PC-3 (cell line): ENCODE results near the gene DNASE1. TPM values are rescaled to one million over a fixed set of nuclear protein-coding genes. Genes with fewer than 3 reads are reported as not detected.

Experiments
- ATAC-seq: fragments of 200-7000 bp; cut with Tn5 transposase; 2 replicates; pipeline ENCODE4 v1.9.1; 2020; ENCODE audit warnings: mild to moderate bottlenecking, moderate library complexity
- BruUV-seq: library from RNA; stranded (reverse); fragments of 400-500 nt; replicated peaks from 2 replicates; lab custom pipeline; 2021; lab: Mats Ljungman, UMichigan
- CTCF ChIA-PET: fragments of 300-600 bp; sonication (Branson Sonifier 250); formaldehyde crosslinking; loops from one replicate; lab custom pipeline; 2022; ENCODE audit warnings: antibody characterized with exemption; lab: Charles Lee
- POLR2A ChIA-PET: fragments of 300-600 bp; sonication (Branson Sonifier 250); formaldehyde crosslinking; loops from one replicate; lab custom pipeline; 2022; ENCODE audit warnings: antibody characterized with exemption; ENCODE audit not compliant: unreplicated experiment; lab: Charles Lee
- DNase-seq: peaks from one replicate; pipeline ENCODE4 v3.0.0-alpha.2; 2015
- H2AFZ ChIP-seq: fragments of 300-600 bp; sonication (generic); 2 replicates; pipeline ENCODE4 v1.6.0; 2016; ENCODE audit warnings: antibody characterized with exemption, low read length
- H3F3A ChIP-seq: fragments of 300-600 bp; sonication (generic); one replicate; pipeline ENCODE4 v1.6.0; 2017; ENCODE audit warnings: antibody characterized with exemption, low read length, control low read depth, mild to moderate bottlenecking; ENCODE audit not compliant: unreplicated experiment
- H3K27ac ChIP-seq: fragments of 300-600 bp; sonication (generic); 2 replicates; pipeline ENCODE4 v1.5.1; 2016; ENCODE audit warnings: mild to moderate bottlenecking, low read length
- H3K27me3 ChIP-seq: fragments of 300-600 bp; sonication (generic); 2 replicates; pipeline ENCODE4 v1.6.1; 2016; ENCODE audit warnings: low read length, mixed read lengths
- H3K36me3 ChIP-seq: fragments of 300-600 bp; sonication (generic); 2 replicates; pipeline ENCODE4 v1.6.1; 2016; ENCODE audit warnings: low read depth, mixed run types, low read length, mixed read lengths
- H3K4me1 ChIP-seq: fragments of 300-600 bp; sonication (generic); 2 replicates; pipeline ENCODE4 v1.5.1; 2016; ENCODE audit warnings: low read length; ENCODE audit not compliant: insufficient read depth
- H3K4me2 ChIP-seq: fragments of 300-600 bp; sonication (generic); 2 replicates; pipeline ENCODE4 v1.6.0; 2016; ENCODE audit warnings: low read length
- H3K4me3 ChIP-seq: fragments of 300-600 bp; sonication (generic); 2 replicates; pipeline ENCODE4 v1.5.1; 2016; ENCODE audit warnings: mild to moderate bottlenecking, low read length, mixed read lengths
- H3K79me2 ChIP-seq: fragments of 300-600 bp; sonication (generic); 2 replicates; pipeline ENCODE4 v1.6.1; 2017; ENCODE audit warnings: low read length, mixed read lengths
- H3K9ac ChIP-seq: fragments of 300-600 bp; sonication (generic); 2 replicates; pipeline ENCODE4 v1.6.0; 2016; ENCODE audit warnings: mild to moderate bottlenecking, low read length
- H3K9me2 ChIP-seq: fragments of 300-600 bp; sonication (generic); replicated peaks from 2 replicates; pipeline ENCODE4 v1.6.1; 2016; ENCODE audit warnings: mixed run types, low read length, mixed read lengths
- H3K9me3 ChIP-seq: fragments of 300-600 bp; sonication (generic); 2 replicates; pipeline ENCODE4 v1.6.1; 2016; ENCODE audit warnings: low read length, mixed read lengths
- H4K20me1 ChIP-seq: fragments of 300-600 bp; sonication (generic); 2 replicates; pipeline ENCODE4 v1.6.1; 2016; ENCODE audit warnings: low read length, mixed read lengths
- CTCF ChIP-seq: fragments of 300-600 bp; sonication (generic); conservative IDR thresholded peaks from 2 replicates; pipeline ENCODE4 v1.5.1; 2017; ENCODE audit warnings: antibody characterized with exemption, low read depth, mild to moderate bottlenecking, low read length
- EZH2 ChIP-seq: fragments of 300-600 bp; sonication (generic); IDR thresholded peaks from one replicate; pipeline ENCODE4 v1.6.1; 2017; ENCODE audit warnings: antibody characterized with exemption, mild to moderate bottlenecking, low read length; ENCODE audit not compliant: unreplicated experiment
- EZH2phosphoT487 ChIP-seq: fragments of 300-600 bp; sonication (generic); IDR thresholded peaks from 2 replicates; pipeline ENCODE4 v1.6.1; 2018; ENCODE audit warnings: mild to moderate bottlenecking, antibody characterized with exemption, low read length, borderline replicate concordance
- intact Hi-C: fragments of 100-400 bp; cut with micrococcal nuclease; formaldehyde crosslinking; loops from 2 replicates; pipeline ENCODE4 v1.9.0; 2023
- total RNA-seq: library from RNA; depleted of rRNA; stranded (reverse); fragments of >200 nt; gene quantifications from 2 replicates; pipeline ENCODE4 v1.2.3, GENCODE V29; 2014

DNASE1 gene
- total RNA-seq, 1 experiment from 2014 or later, result 14.0 TPM

GRCh38 chr16:3618769-3619141 is 35.7 kb upstream of the DNASE1 start:
- no peaks in the 10 kb centered on the region for H3K4me1 ChIP-seq
- H3K27me3 ChIP-seq, result no peaks in the 10 kb centered on the region
- no peak overlapping the region for H3K4me3 ChIP-seq
- peaks cover 26% of the 10 kb centered on the region for H3K79me2 ChIP-seq
- H3K9ac ChIP-seq, result no peak overlapping the region
- ChIA-PET CTCF (no interaction called here), POLR2A (interaction anchor here (0.6 kb wide), 1 partner anchor 21 kb away, joined by 3 read pairs; no protein-coding TSS in a partner anchor)
- no peak overlapping the region for H3K27ac ChIP-seq
- no peak for TF ChIP-seq EZH2
- TF ChIP-seq EZH2phosphoT487, result no peak
- TF ChIP-seq CTCF, result no peak
- no peaks in the 10 kb centered on the region for H3K9me3 ChIP-seq
- no TSS peak for BruUV-seq
- 0 out of 2 replicates have a peak overlapping the region, but pooled peaks have one; percentile 29 for H3K4me2 ChIP-seq
- DNase-seq (peak; percentile 34), ATAC-seq (peak; percentile 58; the same call in 1 of the 2 replicates)
- no peaks in the 10 kb centered on the region for H3K36me3 ChIP-seq
- intact Hi-C loops, result no loop called here
- H3K9me2 ChIP-seq, result no peaks in the 10 kb centered on the region
- no peak overlapping the region for H2AFZ ChIP-seq
- H4K20me1 ChIP-seq, result no peaks in the 10 kb centered on the region
- H3F3A ChIP-seq, result no peaks in the 10 kb centered on the region

GRCh38 chr16:3623642-3624041 is 30.8 kb upstream of the DNASE1 start:
- Histone ChIP-seq H2AFZ (no peak overlapping the region), H4K20me1 (no peaks in the 10 kb centered on the region), H3F3A (no peaks in the 10 kb centered on the region), H3K36me3 (no peaks in the 10 kb centered on the region), H3K4me2 (no peak overlapping the region), H3K9me3 (no peaks in the 10 kb centered on the region), H3K9me2 (no peaks in the 10 kb centered on the region), H3K27me3 (no peaks in the 10 kb centered on the region), H3K4me3 (no peak overlapping the region), H3K4me1 (no peaks in the 10 kb centered on the region), H3K9ac (no peak overlapping the region), H3K79me2 (no peaks in the 10 kb centered on the region), H3K27ac (no peak overlapping the region)
- DNase-seq, result no peak
- no peak for ATAC-seq
- intact Hi-C loops, result no loop called here
- CTCF ChIA-PET, result no interaction called here
- BruUV-seq, result TSS peak; percentile 26
- POLR2A ChIA-PET, result no interaction called here
- TF ChIP-seq EZH2phosphoT487, result no peak
- TF ChIP-seq EZH2, result no peak
- no peak for TF ChIP-seq CTCF

GRCh38 chr16:3625331-3625730 is 29.2 kb upstream of the DNASE1 start:
- H3K79me2 ChIP-seq, result no peaks in the 10 kb centered on the region
- no peaks in the 10 kb centered on the region for H3K27me3 ChIP-seq
- POLR2A ChIA-PET, result no interaction called here
- CTCF ChIA-PET, result no interaction called here
- H3F3A ChIP-seq, result no peaks in the 10 kb centered on the region
- no peak overlapping the region for H3K27ac ChIP-seq
- ATAC-seq (no peak), DNase-seq (no peak)
- H3K4me3 ChIP-seq, result no peak overlapping the region
- H3K9me2 ChIP-seq, result no peaks in the 10 kb centered on the region
- no peaks in the 10 kb centered on the region for H3K36me3 ChIP-seq
- H3K4me2 ChIP-seq, result no peak overlapping the region
- H3K9me3 ChIP-seq, result no peaks in the 10 kb centered on the region
- H4K20me1 ChIP-seq, result no peaks in the 10 kb centered on the region
- no peaks in the 10 kb centered on the region for H3K4me1 ChIP-seq
- TF ChIP-seq CTCF, result no peak
- no peak for TF ChIP-seq EZH2
- TF ChIP-seq EZH2phosphoT487, result no peak
- H2AFZ ChIP-seq, result no peak overlapping the region
- no peak overlapping the region for H3K9ac ChIP-seq
- no TSS peak for BruUV-seq
- intact Hi-C loops, result no loop called here
